Activated T-cell treated with anti-CD3 and anti-CD28 coated beads, Interleukin-2, amount 50 U/mL, for 24 hours (primary cell): ENCODE measurements around the gene CARD9.
A peak's percentile ranks its signal among the peaks of the same experiment; 100 is the strongest.

Experiments used
- DNase-seq: peaks from one replicate; pipeline ENCODE4 v3.0.0-alpha.2; 2020
- H3K27ac Mint-ChIP-seq: 2 replicates; pipeline ENCODE4 v1.8.0; 2020; ENCODE audit warnings: mild to moderate bottlenecking, mixed read lengths
- H3K27me3 Mint-ChIP-seq: 2 replicates; pipeline ENCODE4 v1.8.0; 2020; ENCODE audit warnings: mixed read lengths
- H3K36me3 Mint-ChIP-seq: 2 replicates; pipeline ENCODE4 v1.8.0; 2020; ENCODE audit warnings: low read depth, mixed read lengths
- H3K4me1 Mint-ChIP-seq: 2 replicates; pipeline ENCODE4 v1.8.0; 2020; ENCODE audit warnings: low read depth, mixed read lengths
- H3K4me3 Mint-ChIP-seq: 2 replicates; pipeline ENCODE4 v1.8.0; 2020; ENCODE audit warnings: mild to moderate bottlenecking, moderate library complexity, mixed read lengths
- H3K9me3 Mint-ChIP-seq: 2 replicates; pipeline ENCODE4 v1.8.0; 2020; ENCODE audit warnings: mixed read lengths

The CARD9 gene

DNA sequence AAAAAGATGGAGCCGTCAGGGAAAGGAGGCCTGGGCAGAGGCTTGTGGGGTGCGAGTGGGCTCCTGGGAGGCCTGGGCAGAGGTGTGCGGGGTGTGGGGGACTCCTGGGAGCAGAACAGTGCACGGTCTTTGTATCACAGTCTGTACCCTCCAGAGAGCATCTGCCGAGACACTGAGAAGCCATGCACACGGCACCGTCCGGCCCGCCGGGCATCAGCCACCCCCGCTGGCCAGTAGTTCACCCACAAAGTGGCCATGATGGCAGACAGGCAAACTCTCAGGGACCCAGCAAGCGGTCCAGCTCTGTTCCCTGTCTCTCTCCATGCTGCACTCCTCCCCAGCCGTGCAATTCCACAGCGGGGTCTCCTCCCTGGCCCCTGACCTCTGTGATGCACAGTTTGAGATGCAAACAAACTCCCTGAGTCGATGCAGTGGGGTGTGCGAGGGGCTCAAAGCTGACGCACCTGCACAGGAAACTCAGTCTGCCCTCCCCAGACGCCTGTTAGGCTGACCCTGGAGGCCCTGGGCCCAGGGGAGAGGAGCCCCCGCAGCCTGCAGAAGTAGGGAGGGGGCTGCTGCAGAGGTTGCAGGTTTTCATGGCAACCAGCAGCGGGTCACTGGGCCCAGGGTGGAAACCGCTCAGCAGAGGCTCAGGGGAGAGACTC is 55.2 kb downstream of the CARD9 start:
- Mint-ChIP-seq H3K9me3 (peaks cover 14% of the 10 kb centered on the region), H3K4me1 (no peaks in the 10 kb centered on the region), H3K4me3 (no peak overlapping the region), H3K27me3 (no peaks in the 10 kb centered on the region), H3K36me3 (no peaks in the 10 kb centered on the region), H3K27ac (no peak overlapping the region)
- no peak for DNase-seq

DNA sequence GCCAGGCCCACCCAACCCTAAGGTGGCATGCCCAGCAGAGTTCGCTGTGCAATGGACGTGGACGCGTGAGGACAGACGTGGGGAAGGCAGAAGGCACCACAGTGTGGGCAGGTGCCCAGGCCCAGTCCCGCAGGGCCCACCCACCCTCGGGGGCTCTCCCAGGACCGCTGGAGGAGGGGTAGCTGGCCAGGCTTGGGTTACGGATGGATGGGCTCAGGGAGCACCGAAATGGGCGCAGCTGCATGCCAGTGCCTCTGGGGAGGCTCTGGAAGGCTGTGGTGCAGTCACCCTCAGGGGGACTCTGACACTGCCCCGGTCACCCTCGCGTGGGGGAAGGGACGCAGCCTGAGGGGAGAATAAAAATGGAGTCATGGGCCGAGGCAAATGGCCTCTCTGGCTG is 55.8 kb downstream of the CARD9 start:
- Mint-ChIP-seq H3K4me1 (no peaks in the 10 kb centered on the region), H3K27me3 (no peaks in the 10 kb centered on the region), H3K4me3 (no peak overlapping the region), H3K36me3 (no peaks in the 10 kb centered on the region), H3K27ac (no peak overlapping the region), H3K9me3 (peaks cover 14% of the 10 kb centered on the region)
- no peak for DNase-seq

- peaks cover 14% of the 10 kb centered on the region for H3K9me3 Mint-ChIP-seq
- H3K36me3 Mint-ChIP-seq = no peaks in the 10 kb centered on the region
- H3K4me3 Mint-ChIP-seq = no peak overlapping the region
- no peaks in the 10 kb centered on the region for H3K4me1 Mint-ChIP-seq
- no peak for DNase-seq
- no peak overlapping the region for H3K27ac Mint-ChIP-seq
- no peaks in the 10 kb centered on the region for H3K27me3 Mint-ChIP-seq
These were observed 56.4 kb downstream of the CARD9 start for GRCh38 chr9:136316896-136317676.

DNA sequence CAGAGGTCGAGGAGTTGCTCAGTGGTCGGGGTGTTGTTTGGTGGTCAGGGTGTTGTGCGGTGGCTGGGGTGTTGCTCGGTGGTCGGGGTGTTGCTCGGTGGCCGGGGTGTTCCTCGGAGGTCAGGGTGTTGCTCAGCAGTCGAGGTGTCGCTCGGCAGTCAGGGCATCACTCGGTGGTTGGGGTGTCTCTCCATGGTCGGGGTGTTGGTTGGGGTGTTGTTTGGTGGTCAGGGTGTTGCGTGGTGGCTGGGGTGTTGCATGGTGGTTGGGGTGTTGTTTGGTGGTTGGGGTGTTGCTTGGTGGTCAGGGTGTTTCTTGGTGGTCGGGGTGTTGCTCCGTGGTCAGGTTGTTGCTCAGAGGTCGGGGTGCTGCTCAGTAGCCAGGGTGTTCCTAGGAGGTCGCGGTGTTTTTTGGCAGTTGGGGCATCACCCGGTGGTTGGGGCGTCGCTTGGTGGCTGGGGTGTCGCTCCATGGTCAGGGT is 57.2 kb downstream of the CARD9 start:
- peak overlapping the region; percentile 34 for H3K27ac Mint-ChIP-seq
- DNase-seq = no peak
- no peaks in the 10 kb centered on the region for H3K4me1 Mint-ChIP-seq
- peaks cover 14% of the 10 kb centered on the region for H3K9me3 Mint-ChIP-seq
- H3K27me3 Mint-ChIP-seq = no peaks in the 10 kb centered on the region
- H3K36me3 Mint-ChIP-seq = no peaks in the 10 kb centered on the region
- no peak overlapping the region for H3K4me3 Mint-ChIP-seq

DNA sequence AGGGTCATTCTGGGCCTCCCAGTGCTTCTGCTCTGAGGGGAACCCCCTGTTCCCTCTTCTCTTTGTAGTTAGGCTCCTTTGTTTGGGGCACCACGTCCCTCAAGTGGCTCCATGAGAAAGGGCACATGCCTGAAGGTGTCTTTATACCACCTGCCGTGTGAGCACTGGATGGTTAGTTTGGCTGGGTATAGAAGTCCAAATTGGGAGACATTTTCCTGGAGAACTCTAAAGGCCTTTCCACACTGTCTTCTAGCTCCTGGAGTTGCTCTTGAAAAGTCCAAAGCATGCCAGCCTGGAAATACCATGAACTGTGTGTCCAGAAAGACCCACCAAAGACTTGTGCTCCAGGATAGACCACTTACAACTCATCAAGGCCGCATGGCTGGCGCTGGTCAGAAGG is 58.5 kb downstream of the CARD9 start:
- no peak overlapping the region for H3K4me3 Mint-ChIP-seq
- H3K9me3 Mint-ChIP-seq = peaks cover 14% of the 10 kb centered on the region
- no peak for DNase-seq
- no peak overlapping the region for H3K27ac Mint-ChIP-seq
- no peaks in the 10 kb centered on the region for H3K36me3 Mint-ChIP-seq
- no peaks in the 10 kb centered on the region for H3K4me1 Mint-ChIP-seq
- H3K27me3 Mint-ChIP-seq = no peaks in the 10 kb centered on the region

GRCh38 chr9:136314056-136314416 is 59.4 kb downstream of the CARD9 start:
- no peak for DNase-seq
- Mint-ChIP-seq H3K27me3 (no peaks in the 10 kb centered on the region), H3K4me1 (no peaks in the 10 kb centered on the region), H3K4me3 (no peak overlapping the region), H3K9me3 (peaks cover 14% of the 10 kb centered on the region), H3K36me3 (no peaks in the 10 kb centered on the region), H3K27ac (no peak overlapping the region)
